Myocyte (in vitro differentiated cells): ENCODE measurements around the gene KRTAP16-1. TPM values are rescaled to one million over a fixed set of nuclear protein-coding genes. Genes with fewer than 3 reads are reported as not detected.

Source experiments
- DNase-seq: peaks from one replicate; pipeline ENCODE4 v3.0.0-alpha.2; 2012; ENCODE audit warnings: low read depth
- total RNA-seq: library from RNA; depleted of rRNA; stranded (reverse); fragments of >200 nt; gene quantifications from 2 replicates; pipeline ENCODE4 v1.2.3, GENCODE V29; 2014

KRTAP16-1 gene
- total RNA-seq, 1 donor from 2014 or later, result not detected

GRCh38 chr17:41329279-41329948 is 20.3 kb upstream of the KRTAP16-1 start:
- DNase-seq, result peak; percentile 64

GRCh38 chr17:41328207-41328606 is 19.1 kb upstream of the KRTAP16-1 start:
- no peak for DNase-seq

GRCh38 chr17:41327411-41328120 is 18.5 kb upstream of the KRTAP16-1 start:
- no peak for DNase-seq

GRCh38 chr17:41326173-41327145 is 17.4 kb upstream of the KRTAP16-1 start:
- DNase-seq, result no peak

- no peak for DNase-seq
Measured at GRCh38 chr17:41325611-41326010, 16.5 kb upstream of the KRTAP16-1 start.

- DNase-seq, result no peak
Measured at GRCh38 chr17:41325126-41325525, 16.0 kb upstream of the KRTAP16-1 start.

GRCh38 chr17:41324180-41325075 is 15.3 kb upstream of the KRTAP16-1 start:
- DNase-seq, result no peak

GRCh38 chr17:41322903-41323895 is 14.1 kb upstream of the KRTAP16-1 start:
- DNase-seq, result no peak

- peak; percentile 56 for DNase-seq
Measured at GRCh38 chr17:41322094-41322902, 13.2 kb upstream of the KRTAP16-1 start.

GRCh38 chr17:41318231-41318630 is 9.1 kb upstream of the KRTAP16-1 start:
- DNase-seq, result no peak

GRCh38 chr17:41315814-41316445 is 6.8 kb upstream of the KRTAP16-1 start:
- no peak for DNase-seq

- DNase-seq, result no peak
Measured at GRCh38 chr17:41315204-41315794, 6.2 kb upstream of the KRTAP16-1 start, which contains the start of gene KRTAP17-1. Gene KRTAP17-1 (minus strand): TSS chr17:41315710. CDS start chr17:41315650, 60 bp downstream.

- no peak for DNase-seq
Measured at GRCh38 chr17:41311111-41311510, 2.0 kb upstream of the KRTAP16-1 start.

GRCh38 chr17:41308251-41308917 is 725 bp downstream of the KRTAP16-1 start:
- peak; percentile 91 for DNase-seq

GRCh38 chr17:41307647-41308046 is 1.5 kb downstream of the KRTAP16-1 start:
- DNase-seq, result peak; percentile 36

GRCh38 chr17:41304091-41304490 is 5.0 kb downstream of the KRTAP16-1 start:
- no peak for DNase-seq

- no peak for DNase-seq
Measured at GRCh38 chr17:41302981-41303380, 6.1 kb downstream of the KRTAP16-1 start.
